GM12874 (cell line): Measurements from ENCODE around the gene UNKL.

Experiments used
- CTCF ChIP-seq: IDR thresholded peaks from 2 replicates; pipeline ENCODE4 v1.5.1; 2011; ENCODE audit warnings: low read depth, mild to moderate bottlenecking, control low read depth, low read length, moderate library complexity; ENCODE audit not compliant: insufficient read depth

The UNKL gene

GRCh38 chr16:1333854-1334700, 80.4 kb downstream of the UNKL start:
- TF ChIP-seq CTCF: no peak

- no peak for TF ChIP-seq CTCF
Observed at GRCh38 chr16:1333149-1333812, 81.2 kb downstream of the UNKL start, which contains the start of gene BAIAP3. Gene BAIAP3, plus strand, starts transcription at chr16:1333645. Its CDS starts 4,905 bp downstream, at chr16:1338550.

GRCh38 chr16:1332618-1333148, 81.8 kb downstream of the UNKL start:
- TF ChIP-seq CTCF: no peak

- TF ChIP-seq CTCF: no peak
Observed at GRCh38 chr16:1331712-1332617, 82.5 kb downstream of the UNKL start.

GRCh38 chr16:1330931-1331711, 83.4 kb downstream of the UNKL start:
- TF ChIP-seq CTCF: 0 out of 2 replicates have a peak, but pooled peaks have one; percentile 4

- TF ChIP-seq CTCF: peak; percentile 66
Observed at GRCh38 chr16:1330260-1330914, 84.1 kb downstream of the UNKL start.
